Activated CD8-positive, alpha-beta T cell treated with anti-CD3 and anti-CD28 coated beads for 36 hours (primary cell): ENCODE measurements around the gene HSD17B8. TPM values are rescaled to one million over a fixed set of nuclear protein-coding genes. Genes with fewer than 3 reads are reported as not detected.

Experiments
- ATAC-seq: fragments of 200-7000 bp; cut with Tn5 transposase; one replicate; pipeline ENCODE4 v1.10.0; 2021; ENCODE audit warnings: mild to moderate bottlenecking, moderate library complexity
- CTCF ChIA-PET: fragments of 350-600 bp; sonication (Branson Sonifier 250); formaldehyde crosslinking; loops from one replicate; lab custom pipeline; 2021; ENCODE audit warnings: antibody characterized with exemption; lab: Charles Lee
- POLR2A ChIA-PET: fragments of 350-600 bp; sonication (Branson Sonifier 250); formaldehyde crosslinking; loops from one replicate; lab custom pipeline; 2021; ENCODE audit warnings: antibody characterized with exemption; lab: Charles Lee
- DNase-seq: peaks from one replicate; pipeline ENCODE4 v3.0.0-alpha.2; 2020
- H3K27ac Mint-ChIP-seq: one replicate; pipeline ENCODE4 v1.8.0; 2021; ENCODE audit warnings: mild to moderate bottlenecking, mixed read lengths
- H3K27me3 Mint-ChIP-seq: one replicate; pipeline ENCODE4 v1.8.0; 2021; ENCODE audit warnings: mixed read lengths
- H3K36me3 Mint-ChIP-seq: one replicate; pipeline ENCODE4 v1.8.0; 2021; ENCODE audit warnings: low read depth, mixed read lengths
- H3K4me1 Mint-ChIP-seq: one replicate; pipeline ENCODE4 v1.8.0; 2021; ENCODE audit warnings: low read depth, mixed read lengths
- H3K4me3 Mint-ChIP-seq: one replicate; pipeline ENCODE4 v1.8.0; 2021; ENCODE audit warnings: mild to moderate bottlenecking, moderate library complexity, mixed read lengths
- H3K9me3 Mint-ChIP-seq: one replicate; pipeline ENCODE4 v1.8.0; 2021; ENCODE audit warnings: mixed read lengths
- intact Hi-C: fragments of 100-400 bp; cut with micrococcal nuclease; formaldehyde crosslinking; loops from one replicate; pipeline ENCODE4 v1.10.0; 2022
- total RNA-seq, 2 experiments: library from RNA; stranded (reverse); gene quantifications; one replicate each; pipeline ENCODE4 v1.2.3, GENCODE V29; 2021
- TF ChIP-seq, protein P1 (sequence below): fragments of 200-600 bp; IDR thresholded peaks from one replicate; pipeline ENCODE4 v1.8.0; 2022; ENCODE audit warnings: antibody characterized with exemption, mild to moderate bottlenecking

The HSD17B8 gene
- total RNA-seq, 2 experiments from 2014 or later, result 40.6 to 42.0 TPM

DNA sequence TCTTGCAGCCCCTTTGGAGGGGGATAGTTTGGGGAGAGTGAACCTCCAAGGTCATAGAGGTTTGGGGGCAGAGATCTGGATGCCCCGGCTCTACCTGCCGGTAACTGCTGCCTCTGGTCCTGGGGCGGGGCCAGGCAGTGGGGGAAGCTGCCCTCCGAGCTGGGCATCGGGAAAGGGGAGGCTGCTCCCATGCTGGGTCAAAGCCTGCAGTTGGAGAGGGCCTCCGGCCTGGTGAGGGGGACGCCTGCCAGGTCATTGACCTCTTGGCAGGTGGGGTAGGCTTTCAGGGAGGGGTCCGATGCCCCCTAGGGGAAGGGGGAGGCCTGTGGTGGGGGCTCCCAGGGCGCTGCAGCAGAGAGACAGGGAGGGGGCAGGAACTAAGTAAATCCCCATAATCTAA is 19.3 kb upstream of the HSD17B8 start:
- CTCF ChIA-PET, result no interaction called here
- H3K27me3 Mint-ChIP-seq, result peaks cover 2% of the 10 kb centered on the region
- H3K9me3 Mint-ChIP-seq, result peaks cover 16% of the 10 kb centered on the region
- H3K27ac Mint-ChIP-seq, result no peak overlapping the region
- H3K4me3 Mint-ChIP-seq, result no peak overlapping the region
- TF ChIP-seq, protein P1, sequence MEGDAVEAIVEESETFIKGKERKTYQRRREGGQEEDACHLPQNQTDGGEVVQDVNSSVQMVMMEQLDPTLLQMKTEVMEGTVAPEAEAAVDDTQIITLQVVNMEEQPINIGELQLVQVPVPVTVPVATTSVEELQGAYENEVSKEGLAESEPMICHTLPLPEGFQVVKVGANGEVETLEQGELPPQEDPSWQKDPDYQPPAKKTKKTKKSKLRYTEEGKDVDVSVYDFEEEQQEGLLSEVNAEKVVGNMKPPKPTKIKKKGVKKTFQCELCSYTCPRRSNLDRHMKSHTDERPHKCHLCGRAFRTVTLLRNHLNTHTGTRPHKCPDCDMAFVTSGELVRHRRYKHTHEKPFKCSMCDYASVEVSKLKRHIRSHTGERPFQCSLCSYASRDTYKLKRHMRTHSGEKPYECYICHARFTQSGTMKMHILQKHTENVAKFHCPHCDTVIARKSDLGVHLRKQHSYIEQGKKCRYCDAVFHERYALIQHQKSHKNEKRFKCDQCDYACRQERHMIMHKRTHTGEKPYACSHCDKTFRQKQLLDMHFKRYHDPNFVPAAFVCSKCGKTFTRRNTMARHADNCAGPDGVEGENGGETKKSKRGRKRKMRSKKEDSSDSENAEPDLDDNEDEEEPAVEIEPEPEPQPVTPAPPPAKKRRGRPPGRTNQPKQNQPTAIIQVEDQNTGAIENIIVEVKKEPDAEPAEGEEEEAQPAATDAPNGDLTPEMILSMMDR, result no peak
- H3K36me3 Mint-ChIP-seq, result peaks cover 18% of the 10 kb centered on the region
- ATAC-seq, result no peak
- POLR2A ChIA-PET, result no interaction called here
- intact Hi-C loops, result no loop called here
- DNase-seq, result no peak
- peaks cover 19% of the 10 kb centered on the region for H3K4me1 Mint-ChIP-seq

GRCh38 chr6:33185654-33186187 is 18.7 kb upstream of the HSD17B8 start:
- Mint-ChIP-seq H3K27me3 (peaks cover 5% of the 10 kb centered on the region), H3K4me1 (peaks cover 19% of the 10 kb centered on the region), H3K36me3 (peaks cover 18% of the 10 kb centered on the region), H3K9me3 (peaks cover 16% of the 10 kb centered on the region), H3K27ac (no peak overlapping the region), H3K4me3 (no peak overlapping the region)
- ChIA-PET POLR2A (interaction anchor here (0.8 kb wide), 1 partner anchor 10 kb away, joined by 3 read pairs; no protein-coding TSS in a partner anchor), CTCF (no interaction called here)
- TF ChIP-seq, protein P1, result no peak
- intact Hi-C loops, result no loop called here
- DNase-seq (no peak), ATAC-seq (no peak)

DNA sequence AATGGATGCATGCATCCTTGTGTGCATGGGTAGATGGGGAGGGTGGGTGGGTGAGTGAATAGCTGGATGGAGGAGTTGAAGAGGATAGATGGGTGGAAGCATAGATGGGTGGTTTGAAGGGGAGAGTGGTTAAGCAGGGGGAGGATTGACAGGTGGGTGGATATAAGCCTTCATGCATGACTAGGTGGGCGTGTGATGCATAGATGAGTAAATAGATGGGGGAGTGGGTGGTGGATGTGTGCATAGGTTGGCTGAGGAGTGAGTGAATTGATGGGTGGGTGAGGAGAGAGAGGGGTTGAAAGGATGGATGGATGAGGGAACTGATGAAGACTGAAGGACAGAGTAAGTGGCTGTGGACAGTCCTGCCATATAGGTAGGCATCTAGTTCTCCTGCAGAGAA is 16.6 kb upstream of the HSD17B8 start:
- H3K9me3 Mint-ChIP-seq, result peaks cover 14% of the 10 kb centered on the region

GRCh38 chr6:33189164-33189563 is 15.3 kb upstream of the HSD17B8 start:
- peaks cover 14% of the 10 kb centered on the region for H3K27me3 Mint-ChIP-seq
- ATAC-seq (no peak), DNase-seq (no peak)
- peaks cover 5% of the 10 kb centered on the region for H3K36me3 Mint-ChIP-seq
- CTCF ChIA-PET, result interaction anchor here (1.0 to 2.0 kb wide), 4 partner anchors 9 to 63 kb away, joined by 3 to 8 read pairs (median 8); no protein-coding TSS in a partner anchor
- peaks cover 2% of the 10 kb centered on the region for H3K9me3 Mint-ChIP-seq
- H3K4me3 Mint-ChIP-seq, result no peak overlapping the region
- TF ChIP-seq, protein P1, result no peak
- H3K4me1 Mint-ChIP-seq, result peaks cover 20% of the 10 kb centered on the region
- intact Hi-C loops, result no loop called here
- POLR2A ChIA-PET, result interaction anchor here (1.4 to 2.1 kb wide), 2 partner anchors 14 to 16 kb away, joined by 5 to 6 read pairs; partner anchors contain the start of gene HSD17B8
- no peak overlapping the region for H3K27ac Mint-ChIP-seq

More for the DNA sequence above, 16.6 kb upstream of the HSD17B8 start:
- no peak overlapping the region for H3K27ac Mint-ChIP-seq
- H3K4me3 Mint-ChIP-seq, result no peak overlapping the region
- DNase-seq (no peak), ATAC-seq (no peak)
- peaks cover 14% of the 10 kb centered on the region for H3K36me3 Mint-ChIP-seq
- ChIA-PET CTCF (no interaction called here), POLR2A (no interaction called here)
- TF ChIP-seq, protein P1, result no peak
- intact Hi-C loops, result no loop called here
- peaks cover 14% of the 10 kb centered on the region for H3K27me3 Mint-ChIP-seq
- H3K4me1 Mint-ChIP-seq, result peaks cover 23% of the 10 kb centered on the region
